Neural cell (in vitro differentiated cells): ENCODE data around the gene LGR4. TPM values are rescaled to one million over a fixed set of nuclear protein-coding genes. Genes with fewer than 3 reads are reported as not detected.

Experiments used
- polyA plus RNA-seq: library from polyadenylated mRNA; depleted of rRNA; stranded (reverse); fragments of >200 nt; gene quantifications from 2 replicates; pipeline ENCODE4 v1.2.3, GENCODE V29; 2014
- small RNA-seq, 3 experiments: library from RNA; depleted of rRNA; stranded (forward); fragments of <200 nt; gene quantifications; one replicate each; pipeline ENCODE3, GENCODE V24; 2012

Gene LGR4
- polyA plus RNA-seq, 1 donor from 2014 or later, result 11.2 TPM

Small RNAs within 50 kb of the gene (small RNA-seq; reads per million reads assigned to genes)
- gene AC100771.1 (0 reads per million in 3 experiments), gene MIR8087 (0 reads per million in 3 experiments), gene RNA5SP339 (0 to 0.08 (median 0.03) reads per million in 3 experiments)

Other genes with a start within 250 kb of the LGR4 start
- 8.3 and 13.3 TPM in 2 replicates for gene CCDC34, start 109.6 kb downstream of the LGR4 start, polyA plus RNA-seq
- 115 and 131 TPM in 2 replicates for gene LIN7C, start 34.0 kb upstream of the LGR4 start, polyA plus RNA-seq
- not detected in 2 replicates for gene BDNF, start 227.7 kb upstream of the LGR4 start, polyA plus RNA-seq